HG02642 (cell line): Measurements from ENCODE around the gene SLC29A3.

Experiments used
- ATAC-seq: cut with Tn5 transposase; IDR thresholded peaks from one replicate; pipeline ENCODE4 v1.9.1; 2021; ENCODE audit warnings: mild to moderate bottlenecking; ENCODE audit not compliant: unreplicated experiment, poor library complexity

SLC29A3 gene

DNA sequence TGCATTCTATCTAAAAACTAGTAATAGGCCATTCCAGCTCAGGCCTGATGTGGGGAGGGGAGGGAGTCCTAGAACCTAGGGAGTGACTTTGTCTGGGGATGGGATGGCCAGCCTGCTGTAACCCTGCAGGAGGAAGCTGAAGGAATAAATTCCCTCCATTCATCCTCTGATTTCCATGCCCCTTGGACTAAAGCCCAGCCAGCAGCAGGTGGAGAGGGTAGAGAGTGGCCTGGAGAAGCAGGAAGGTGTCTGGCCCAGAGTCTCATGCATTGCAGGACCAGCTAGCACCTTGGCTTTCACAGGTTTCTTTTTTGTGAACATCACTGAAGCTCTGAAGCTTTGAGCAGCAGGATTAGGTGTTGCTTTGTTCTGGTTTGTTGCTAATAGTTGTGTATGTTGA is 44.9 kb downstream of the SLC29A3 start:
- ATAC-seq = no peak

DNA sequence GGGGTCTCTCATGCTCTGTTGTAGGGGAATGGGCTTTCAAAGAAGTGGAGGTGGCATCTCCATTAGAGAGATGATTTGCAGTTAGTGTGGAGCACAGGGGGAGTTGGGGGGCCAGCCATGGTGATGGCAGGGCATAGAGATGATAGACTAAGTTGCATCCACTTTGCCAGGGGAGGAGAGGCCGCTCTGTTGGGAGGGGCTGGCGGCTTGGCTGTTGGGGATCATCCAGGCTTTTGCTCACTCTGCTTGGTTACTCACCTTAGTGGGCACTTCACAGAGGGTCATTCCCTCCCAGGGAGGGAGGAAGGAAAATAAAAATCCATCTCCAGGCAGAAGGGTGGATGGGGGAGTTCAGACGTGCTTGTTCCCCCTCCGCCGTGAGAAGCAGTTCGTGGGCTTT is 46.3 kb downstream of the SLC29A3 start:
- no peak for ATAC-seq

DNA sequence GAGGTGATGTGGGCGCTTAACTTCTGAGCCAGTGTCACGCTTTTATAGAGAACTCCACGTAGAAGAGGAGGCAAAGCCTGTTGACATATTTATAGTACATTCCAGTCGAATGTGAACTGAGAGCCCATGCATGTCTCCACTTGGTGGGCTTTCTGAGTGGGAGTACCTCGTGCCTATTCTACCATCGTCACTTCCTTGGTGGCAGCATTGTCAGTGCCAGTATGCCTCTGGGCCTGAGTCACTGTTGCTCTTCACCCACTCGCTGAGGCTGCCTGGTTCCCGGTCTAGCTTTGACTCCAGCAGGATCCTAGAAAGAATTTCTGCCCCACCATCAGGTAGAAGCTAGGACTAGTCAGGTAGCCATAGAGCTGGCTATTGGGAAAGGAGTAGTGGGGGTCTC is 47.6 kb downstream of the SLC29A3 start:
- no peak for ATAC-seq

DNA sequence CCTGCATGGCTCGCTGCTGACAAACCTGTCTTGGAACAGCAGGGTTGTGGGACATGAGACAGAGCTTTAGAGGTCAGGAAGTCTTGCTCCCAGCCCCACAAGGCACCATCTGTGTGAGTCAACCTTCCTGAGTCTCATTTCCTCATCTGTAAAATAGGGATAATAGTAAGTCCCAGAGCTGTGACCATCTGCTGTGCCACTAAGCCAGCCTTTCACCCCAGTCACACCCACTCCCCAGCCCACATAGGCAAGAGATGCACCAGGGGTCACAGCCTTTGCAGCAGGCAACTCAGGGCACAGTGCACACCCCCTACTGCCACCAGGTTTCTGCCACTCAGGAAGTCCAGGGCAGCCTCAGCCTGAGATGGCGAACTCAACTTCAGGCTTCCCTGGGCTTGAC is 48.2 kb downstream of the SLC29A3 start:
- ATAC-seq = no peak

DNA sequence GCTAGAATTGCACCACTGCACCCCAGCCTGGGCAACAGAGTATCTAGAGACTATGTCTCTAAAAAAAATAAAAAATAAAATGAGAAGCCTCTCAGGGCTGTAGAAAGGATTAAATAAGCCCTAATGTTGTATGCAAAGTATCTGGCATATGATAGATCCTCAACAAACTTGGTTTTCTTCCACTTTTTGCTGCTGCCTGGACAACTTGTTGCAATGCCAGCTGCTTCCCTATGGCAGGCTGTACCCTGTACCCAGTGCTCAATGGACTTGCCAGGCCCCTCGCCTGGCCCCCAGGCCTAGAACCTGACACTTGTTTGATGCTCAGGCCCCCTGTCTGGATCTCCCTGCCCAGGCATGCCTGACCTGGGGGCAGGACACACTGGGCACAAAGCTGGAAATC is 49.1 kb downstream of the SLC29A3 start:
- no peak for ATAC-seq

DNA sequence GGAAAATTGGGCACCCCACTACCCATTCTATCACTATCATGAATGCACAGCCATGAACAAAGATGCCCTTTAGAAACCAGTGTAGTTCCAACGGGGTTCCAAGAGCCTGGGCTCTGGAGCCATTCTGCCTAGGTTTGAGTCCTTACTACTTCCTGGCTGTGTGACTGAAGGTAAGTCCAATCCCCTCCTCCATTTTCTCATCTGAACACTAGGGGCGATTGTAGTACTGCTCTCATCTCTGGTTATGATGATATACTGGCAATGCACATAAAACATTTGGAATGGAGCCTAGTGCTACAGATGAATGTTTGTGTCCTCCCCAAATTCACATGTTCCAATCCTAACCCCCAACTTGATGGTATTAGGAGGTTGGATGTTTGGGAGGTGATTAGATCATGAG is 49.6 kb downstream of the SLC29A3 start:
- ATAC-seq = no peak

DNA sequence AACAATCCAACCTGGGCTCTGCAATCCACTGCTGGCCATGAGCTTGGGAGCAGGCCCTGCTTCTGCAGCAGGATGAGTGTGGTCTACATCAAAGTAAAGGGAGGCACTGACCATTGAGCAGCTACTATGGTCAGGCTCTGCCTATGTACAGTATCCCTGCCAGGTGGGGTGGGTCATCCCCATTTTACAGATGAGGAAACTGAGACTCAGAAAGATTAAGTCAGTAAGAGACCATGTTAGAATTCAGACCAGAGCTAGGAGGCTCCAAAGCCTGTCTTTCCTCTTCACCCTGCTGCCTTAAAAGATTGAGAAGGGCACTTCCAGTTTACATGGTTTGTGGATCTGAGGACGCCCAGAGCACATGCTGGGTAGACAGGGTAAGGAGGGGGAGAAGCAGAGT is 50.5 kb downstream of the SLC29A3 start:
- no peak for ATAC-seq

DNA sequence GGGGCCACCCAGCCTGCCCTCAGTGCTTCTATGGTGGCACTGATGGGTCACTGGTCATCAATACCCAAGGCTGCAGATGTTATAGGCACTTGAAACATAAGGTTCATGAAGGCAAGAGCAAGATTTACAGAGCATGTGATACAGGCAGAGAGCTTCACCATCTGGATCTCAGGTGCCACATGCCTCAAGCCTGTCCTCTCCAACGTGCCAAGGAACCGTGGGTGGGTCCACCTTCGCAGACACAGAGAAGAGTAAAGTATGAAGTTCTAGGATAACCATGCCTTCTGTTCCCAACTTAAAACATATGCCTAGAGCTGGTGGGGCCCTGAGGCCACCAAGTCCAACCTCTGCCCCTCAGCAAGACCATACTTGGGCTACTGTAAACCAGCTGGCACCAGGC is 51.0 kb downstream of the SLC29A3 start:
- no peak for ATAC-seq

DNA sequence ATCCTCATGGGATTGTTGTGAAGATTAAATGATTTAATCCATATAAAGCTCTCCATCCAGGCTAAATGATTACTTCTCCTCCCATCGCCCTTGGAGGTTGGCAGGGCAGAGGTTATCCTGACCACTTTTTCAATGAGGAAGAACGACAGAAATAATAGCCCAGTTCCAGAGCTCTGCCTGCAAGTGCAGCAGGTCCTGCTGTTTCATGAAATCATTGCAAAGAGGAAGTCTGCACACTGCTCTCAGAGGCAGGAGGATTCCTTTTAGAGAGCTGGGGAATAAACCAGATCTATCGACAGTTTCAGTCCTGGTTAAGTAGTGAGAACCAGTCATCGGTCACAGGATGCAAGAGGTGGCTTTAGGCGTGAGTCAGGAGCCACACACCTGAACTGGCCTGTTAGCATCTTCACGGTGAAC is 52.7 kb downstream of the SLC29A3 start:
- peak; percentile 42 for ATAC-seq

DNA sequence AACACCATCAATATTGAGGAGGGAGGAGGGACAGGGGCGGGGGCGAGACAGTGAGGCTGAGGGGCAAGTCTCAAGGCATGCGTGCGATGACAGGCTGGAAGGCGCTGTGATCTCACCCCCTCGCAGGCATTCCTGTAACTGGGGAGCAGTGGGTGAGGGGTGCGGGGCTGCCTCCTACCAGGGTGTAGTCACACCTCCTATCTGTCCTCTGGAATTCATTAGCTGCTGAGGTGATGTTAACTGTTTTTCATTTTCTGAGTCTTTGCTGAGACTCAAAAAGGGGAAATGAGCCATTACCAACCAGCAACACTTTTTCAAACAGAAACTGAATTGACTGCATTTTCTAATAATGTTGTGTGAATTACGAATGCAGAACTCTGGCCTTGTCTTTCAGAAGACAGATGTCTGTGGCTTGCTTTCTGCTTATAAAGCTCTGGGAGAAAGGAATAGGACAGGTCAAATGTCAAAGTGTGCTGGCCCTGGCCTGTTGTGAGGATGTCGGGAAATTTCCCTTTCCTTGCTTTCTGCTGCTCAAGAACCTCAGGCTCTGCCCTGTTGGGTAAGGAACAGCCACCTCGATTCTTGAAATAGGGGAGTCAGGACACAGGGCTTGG is 53.9 kb downstream of the SLC29A3 start:
- ATAC-seq = peak; percentile 41

DNA sequence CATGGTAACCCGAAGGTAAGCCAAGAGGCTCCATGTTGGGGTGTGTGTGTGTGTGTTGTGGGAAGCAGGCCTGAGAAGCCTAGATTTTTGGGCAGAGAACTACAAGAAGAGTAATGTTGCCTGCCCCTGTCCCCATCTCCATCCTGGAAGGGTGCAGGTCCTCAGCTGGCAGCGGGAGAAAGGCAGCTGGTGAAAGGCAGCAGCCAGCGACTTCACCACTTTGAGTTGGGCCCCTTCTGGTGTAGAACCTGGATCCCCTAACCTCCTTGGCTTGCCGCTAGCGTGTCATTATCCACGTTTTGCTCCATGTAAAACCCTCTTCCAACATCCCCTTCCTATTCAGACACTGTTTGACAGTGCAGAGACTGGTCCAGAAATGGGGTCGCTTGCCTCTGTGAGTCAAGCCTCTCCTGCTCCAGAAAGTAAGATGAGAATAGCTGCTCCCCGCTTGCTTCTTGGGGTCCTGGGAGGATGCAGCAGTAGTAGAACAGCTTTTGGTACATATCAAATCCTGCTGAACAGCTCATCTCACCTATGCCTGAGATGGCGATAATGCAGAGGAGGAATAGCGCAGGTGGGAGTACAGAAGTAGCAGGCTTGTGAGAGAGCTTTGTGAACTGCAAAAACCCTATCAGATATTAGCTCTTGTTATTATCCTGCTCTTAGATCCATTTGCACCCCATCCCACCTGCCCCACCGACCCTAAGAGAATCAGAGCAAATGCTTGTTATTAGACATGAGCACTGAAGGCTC is 55.6 kb downstream of the SLC29A3 start:
- no peak for ATAC-seq

DNA sequence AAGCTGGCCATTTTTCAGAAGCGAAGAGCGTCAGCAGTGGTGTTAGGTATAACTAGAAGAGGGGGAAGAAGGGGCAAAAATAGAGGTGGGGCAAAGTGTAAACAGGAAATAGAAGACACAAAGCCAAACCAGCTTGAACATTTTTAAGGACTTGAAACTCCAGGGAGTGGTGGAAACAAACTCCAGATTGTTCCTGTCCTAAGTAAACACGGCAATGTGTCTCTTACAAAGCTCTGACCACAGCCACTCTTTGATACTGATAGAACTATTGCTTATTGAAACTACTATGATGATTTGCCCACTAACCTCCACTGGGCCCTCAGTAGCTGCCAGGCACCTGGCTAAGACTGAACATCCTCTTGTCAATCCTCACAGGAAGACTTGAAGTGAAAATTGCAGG is 56.9 kb downstream of the SLC29A3 start:
- ATAC-seq = no peak

DNA sequence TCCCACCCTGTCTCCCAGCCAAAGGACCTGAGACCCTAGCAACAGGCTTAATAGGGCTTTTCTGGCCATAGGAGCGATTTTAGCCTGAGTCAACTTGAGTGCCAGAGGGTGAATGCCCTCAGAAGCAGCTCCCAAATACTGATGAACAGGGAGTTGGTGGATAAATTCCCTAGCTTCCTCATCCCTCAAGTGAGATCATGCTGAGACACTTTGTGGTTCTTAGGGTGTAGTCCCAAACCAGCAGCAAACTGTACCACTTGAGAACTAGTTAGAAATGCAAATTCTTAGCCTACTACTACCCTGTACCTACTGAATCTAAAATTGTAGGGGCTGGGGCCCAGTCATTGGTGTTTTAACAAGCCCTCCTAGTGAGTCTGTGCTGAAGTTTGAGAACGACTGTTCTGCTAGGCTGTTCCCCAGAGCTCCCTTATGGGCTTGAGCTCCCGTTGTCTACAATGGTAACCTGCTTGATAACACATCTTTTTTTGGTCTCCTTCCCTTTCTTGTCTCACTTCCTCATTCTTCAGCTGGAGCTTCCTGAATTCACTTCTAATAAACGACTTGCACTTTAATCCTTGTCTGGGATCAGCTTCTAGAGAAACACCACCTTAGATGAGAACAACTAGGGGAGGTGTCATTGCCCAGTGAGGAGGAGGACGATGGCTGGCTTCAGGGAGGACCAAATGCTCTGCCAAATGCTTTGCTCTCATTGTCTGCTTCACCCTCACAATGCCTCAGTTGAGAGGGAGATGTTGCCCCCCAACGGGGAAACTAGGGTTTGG is 59.5 kb downstream of the SLC29A3 start:
- no peak for ATAC-seq

DNA sequence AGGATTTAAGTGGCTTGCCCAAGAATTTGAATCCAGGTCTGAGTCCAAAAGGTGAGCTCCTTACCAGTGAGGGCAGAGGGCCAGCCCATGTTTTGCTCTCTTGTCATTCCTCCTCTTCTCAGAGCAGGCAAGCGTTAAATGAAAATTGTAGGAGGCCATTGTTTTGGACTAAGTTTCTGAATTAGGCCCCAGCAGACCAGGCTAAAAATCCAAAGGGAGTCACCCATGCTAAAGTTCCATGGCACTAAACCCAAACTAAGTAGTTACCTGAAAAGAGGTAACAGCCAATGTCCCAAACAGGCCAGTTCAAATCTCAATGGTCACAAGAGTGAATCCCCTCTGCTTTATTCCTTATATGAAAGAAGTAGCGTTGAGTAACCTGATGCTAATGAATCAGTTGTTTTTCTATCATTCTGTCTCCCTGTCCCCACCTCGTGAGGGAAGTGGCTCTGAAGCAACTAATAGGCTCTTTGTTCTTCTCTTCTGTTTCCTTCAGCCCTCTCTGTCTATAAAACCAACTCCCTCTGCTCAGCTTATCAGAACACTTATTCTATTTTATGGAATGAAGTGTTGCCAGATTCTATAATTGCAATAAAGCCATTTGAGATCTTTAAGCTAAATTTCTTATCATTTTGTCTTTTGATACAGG is 60.2 kb downstream of the SLC29A3 start:
- no peak for ATAC-seq

DNA sequence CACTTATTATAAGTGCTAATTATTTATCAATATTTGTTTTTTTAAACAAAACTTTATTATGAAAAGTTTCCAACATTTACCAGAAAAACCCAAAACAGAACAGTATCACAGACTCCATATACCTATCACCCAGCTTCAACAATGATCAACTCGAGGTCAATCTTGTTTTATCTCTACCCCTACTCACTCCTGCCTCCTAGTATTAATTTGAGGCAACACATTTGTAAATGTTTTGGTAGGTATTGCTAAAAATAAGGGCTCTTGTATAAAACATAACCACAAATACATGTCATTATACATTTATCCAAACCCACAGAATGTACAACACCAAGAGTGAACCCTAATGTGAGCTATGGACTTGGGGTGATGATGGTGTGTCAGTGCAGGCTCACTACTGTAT is 61.8 kb downstream of the SLC29A3 start:
- no peak for ATAC-seq

DNA sequence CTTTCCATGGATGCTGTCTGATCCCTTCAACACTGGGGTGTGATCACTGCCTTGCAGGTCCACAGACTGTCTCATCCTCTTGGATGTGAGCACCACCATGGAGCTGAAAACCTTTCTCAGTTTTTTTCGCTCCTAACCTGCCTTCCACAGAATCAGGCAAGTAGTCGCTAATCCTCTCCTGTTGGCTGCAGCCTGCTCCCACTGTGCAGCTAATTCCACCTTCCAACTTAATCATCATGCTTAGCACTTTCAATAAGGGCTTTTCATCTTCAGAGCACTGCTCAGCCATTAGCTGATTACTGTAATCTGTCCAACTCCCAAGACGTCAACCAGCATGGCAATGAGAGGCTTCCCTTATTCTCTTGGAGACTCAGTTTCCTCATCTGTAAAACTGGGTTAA is 62.6 kb downstream of the SLC29A3 start:
- ATAC-seq = no peak

DNA sequence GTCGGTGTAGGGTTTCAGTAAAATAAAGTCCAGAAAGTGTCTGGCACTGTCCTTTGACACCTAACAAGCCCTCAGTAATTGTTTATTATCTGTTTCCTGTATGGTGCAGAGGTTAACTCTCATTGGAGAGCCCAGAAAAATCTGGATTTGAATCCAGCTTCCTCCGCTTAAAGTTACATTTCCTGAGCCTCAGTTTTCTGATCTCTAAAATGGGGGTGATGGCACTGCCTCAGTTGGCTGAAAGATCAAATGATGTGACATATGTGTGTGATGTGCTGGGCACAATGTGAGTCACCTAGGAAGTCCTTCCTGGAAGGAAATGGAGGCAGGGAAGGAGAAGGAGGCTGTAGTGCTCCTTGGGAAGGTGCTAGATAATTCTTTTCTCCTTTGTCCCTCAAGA is 63.0 kb downstream of the SLC29A3 start:
- ATAC-seq = no peak

DNA sequence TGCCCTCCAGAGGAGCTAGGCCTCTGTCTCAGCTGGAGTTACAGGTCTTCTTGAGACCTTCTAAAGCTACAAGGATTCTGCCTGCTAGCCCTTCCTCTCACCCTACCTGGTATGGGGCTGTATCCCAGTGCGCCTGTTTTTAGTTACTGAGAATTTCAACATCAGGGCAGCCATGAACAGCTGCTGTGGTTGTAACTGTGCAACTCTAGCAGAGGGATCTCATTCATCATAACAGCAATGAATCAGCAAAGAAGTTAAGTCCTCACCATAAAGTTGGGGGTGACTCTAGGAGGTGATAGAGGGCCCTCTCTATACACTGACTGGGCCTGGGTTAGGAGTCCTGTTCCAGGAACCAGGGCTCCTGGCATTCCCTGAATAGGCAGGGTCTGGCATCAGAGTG is 63.7 kb downstream of the SLC29A3 start:
- ATAC-seq = no peak

DNA sequence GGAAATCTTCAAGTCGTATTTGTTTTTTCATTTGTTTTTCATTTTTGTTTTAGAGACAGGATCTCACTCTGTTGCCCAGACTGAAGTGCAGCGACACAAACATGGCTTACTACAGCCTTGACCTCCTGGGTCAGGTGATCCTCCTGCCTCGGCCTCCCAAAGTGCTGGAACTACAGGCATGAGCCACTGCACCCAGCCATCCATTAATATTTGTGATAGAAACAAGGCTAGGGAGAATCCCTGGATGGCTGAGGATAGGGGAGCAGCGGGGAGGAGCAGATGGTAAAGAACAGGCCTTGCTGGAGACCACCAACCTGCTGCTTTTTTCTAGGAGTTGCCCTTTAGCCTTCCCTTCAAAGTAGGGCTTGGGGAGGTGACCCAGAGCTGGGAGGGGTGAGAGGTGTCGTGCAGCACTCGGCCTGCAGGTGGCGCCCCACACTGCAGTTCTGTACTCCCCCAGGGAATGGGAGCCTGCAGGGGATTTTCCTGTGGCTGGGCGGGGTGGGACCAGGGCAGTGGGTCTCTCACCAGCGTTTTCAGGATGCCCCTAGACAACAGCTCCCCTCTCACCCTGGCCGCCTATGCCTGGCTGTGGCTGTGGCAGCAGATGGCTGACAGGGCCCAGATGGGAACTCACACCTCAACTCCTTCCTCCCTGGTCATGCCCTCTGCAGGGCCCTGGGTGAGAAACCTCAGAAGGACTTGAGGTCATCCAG is 65.1 kb downstream of the SLC29A3 start:
- peak; percentile 54 for ATAC-seq

DNA sequence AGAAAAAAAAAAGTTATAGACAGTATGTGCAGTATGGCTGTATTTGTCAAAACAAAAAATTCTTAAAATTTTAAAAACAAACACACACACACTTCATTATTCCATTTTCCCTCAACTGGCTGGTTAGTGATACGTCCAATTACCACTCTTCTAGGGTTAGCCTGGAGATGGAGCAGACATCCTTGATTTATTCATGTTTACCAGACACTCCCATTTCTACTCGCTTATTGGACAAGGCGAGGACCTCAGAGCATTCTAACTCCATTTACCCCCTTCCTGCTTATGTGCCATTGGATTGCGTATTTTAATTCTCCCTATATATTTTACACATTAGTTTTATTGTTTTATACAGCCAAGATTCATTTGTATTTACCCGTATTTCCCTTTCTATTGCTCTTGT is 69.1 kb downstream of the SLC29A3 start:
- no peak for ATAC-seq
